HG03097 (cell line): Measurements from ENCODE around the gene CCDC38.
"Not testable (repeated sequence)": the region's sequence is repeated elsewhere in the genome, so short reads cannot be mapped to it uniquely, and the experiment has no call there.

Source experiments
- ATAC-seq: cut with Tn5 transposase; IDR thresholded peaks from one replicate; pipeline ENCODE4 v1.9.1; 2021; ENCODE audit not compliant: unreplicated experiment, low FRiP score

CCDC38 gene

GRCh38 chr12:95887311-95887710 lies 55.1 kb downstream of the CCDC38 start:
- ATAC-seq, result no peak

GRCh38 chr12:95884998-95885397 lies 57.4 kb downstream of the CCDC38 start:
- ATAC-seq, result no peak

GRCh38 chr12:95882873-95883272 lies 59.5 kb downstream of the CCDC38 start:
- ATAC-seq, result no peak

GRCh38 chr12:95882080-95882479 lies 60.3 kb downstream of the CCDC38 start:
- ATAC-seq, result no peak

GRCh38 chr12:95881331-95881955 lies 61.0 kb downstream of the CCDC38 start:
- no peak for ATAC-seq

- ATAC-seq, result no peak
These were observed 61.5 kb downstream of the CCDC38 start for GRCh38 chr12:95880895-95881294.

- ATAC-seq, result no peak
These were observed 64.8 kb downstream of the CCDC38 start for GRCh38 chr12:95877622-95878021.

GRCh38 chr12:95874452-95874851 lies 68.0 kb downstream of the CCDC38 start:
- ATAC-seq, result no peak

- no peak for ATAC-seq
These were observed 71.5 kb downstream of the CCDC38 start for GRCh38 chr12:95870897-95871296.

- ATAC-seq, result no peak
These were observed 79.1 kb downstream of the CCDC38 start for GRCh38 chr12:95863337-95863736.

- no peak for ATAC-seq
These were observed 80.4 kb downstream of the CCDC38 start for GRCh38 chr12:95862038-95862437.

GRCh38 chr12:95859947-95860850 lies 82.2 kb downstream of the CCDC38 start:
- no peak for ATAC-seq

- ATAC-seq, result peak; percentile 4
These were observed 83.0 kb downstream of the CCDC38 start for GRCh38 chr12:95859344-95859816.

GRCh38 chr12:95858451-95859343 lies 83.7 kb downstream of the CCDC38 start, which contains the start of gene SNRPF:
Gene SNRPF (plus strand): TSS chr12:95858952. CDS start chr12:95859074, 122 bp downstream.
- ATAC-seq, result peak; percentile 99

- no peak for ATAC-seq
These were observed 84.6 kb downstream of the CCDC38 start for GRCh38 chr12:95857799-95858198.

- ATAC-seq, result no peak
These were observed 85.3 kb downstream of the CCDC38 start for GRCh38 chr12:95857156-95857555.

GRCh38 chr12:95852133-95852532 lies 90.3 kb downstream of the CCDC38 start:
- ATAC-seq, result no peak

- no peak for ATAC-seq
These were observed 90.8 kb downstream of the CCDC38 start for GRCh38 chr12:95851606-95852005.

GRCh38 chr12:95848575-95849388 lies 93.6 kb downstream of the CCDC38 start:
- no peak for ATAC-seq

- not testable (repeated sequence) for ATAC-seq
These were observed 100.0 kb downstream of the CCDC38 start for GRCh38 chr12:95842426-95842825.
